ENCODE data around the gene AGBL1. TPM values are rescaled to one million over a fixed set of nuclear protein-coding genes. Genes with fewer than 3 reads are reported as not detected.

AGBL1 gene
- total RNA-seq, 1 experiment from 2014 or later: not detected

- ChIA-PET CTCF (no interaction called here), POLR2A (ENCODE audit: low non-redundant PET) (no interaction called here)
- no peaks in the 10 kb centered on the region for H3K27me3 ChIP-seq (replicated peaks; ENCODE audit: insufficient read depth, low read depth, low read length, poor library complexity)
- BruUV-seq (replicated peaks): no TSS peak
- H3K27ac ChIP-seq (ENCODE audit: low read depth, low read length, poor library complexity, severe bottlenecking): no peak overlapping the region
- H3K4me1 ChIP-seq (ENCODE audit: insufficient read depth, low read length, poor library complexity, severe bottlenecking): no peaks in the 10 kb centered on the region
- peaks cover 9% of the 10 kb centered on the region for H3K9me3 ChIP-seq (ENCODE audit: low read depth, low read length, poor library complexity, severe bottlenecking)
- no peak for DNase-seq (ENCODE audit: low spot score)
- no peak for TF ChIP-seq EZH2 (IDR thresholded peaks at IDR 0.05; ENCODE audit: borderline replicate concordance, low read depth, low read length, poor library complexity, severe bottlenecking)
- TF ChIP-seq CTCF (conservative IDR thresholded peaks at IDR 0.05; ENCODE audit: low read depth, low read length): no peak
- intact Hi-C loops (cut with micrococcal nuclease; ENCODE audit: unreplicated experiment): no loop called here
- H3K4me3 ChIP-seq (ENCODE audit: low read depth, low read length, poor library complexity, severe bottlenecking): no peak overlapping the region
- no peaks in the 10 kb centered on the region for H3K36me3 ChIP-seq (ENCODE audit: insufficient read depth, low read length, poor library complexity, severe bottlenecking)
Measured at GRCh38 chr15:86654501-86654900, 574.8 kb downstream of the AGBL1 start.

DNA sequence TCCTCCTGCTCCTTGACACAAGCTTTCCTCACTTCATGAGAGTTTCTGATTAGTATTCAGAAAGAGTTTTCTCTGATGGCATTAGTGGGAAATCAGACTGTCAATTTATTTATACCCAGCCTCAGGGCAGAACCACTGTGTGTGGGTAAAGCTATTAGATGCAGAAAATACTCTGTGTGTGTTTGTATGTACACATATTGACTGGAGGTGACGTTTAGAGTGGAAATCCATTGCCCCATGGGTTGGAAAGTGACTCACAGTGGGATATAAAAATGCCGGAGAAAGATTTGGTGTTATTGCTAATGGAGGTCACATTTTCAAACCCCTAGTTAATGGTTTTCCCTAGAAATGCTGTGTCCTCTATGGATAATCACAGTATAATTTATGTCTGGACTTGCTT, 577.6 kb downstream of the AGBL1 start:
- ChIA-PET POLR2A (ENCODE audit: low non-redundant PET) (no interaction called here), CTCF (no interaction called here)
- Histone ChIP-seq H3K4me3 (ENCODE audit: low read depth, low read length, poor library complexity, severe bottlenecking) (no peak overlapping the region), H3K27me3 (replicated peaks; ENCODE audit: insufficient read depth, low read depth, low read length, poor library complexity) (no peaks in the 10 kb centered on the region), H3K36me3 (ENCODE audit: insufficient read depth, low read length, poor library complexity, severe bottlenecking) (no peaks in the 10 kb centered on the region), H3K4me1 (ENCODE audit: insufficient read depth, low read length, poor library complexity, severe bottlenecking) (no peaks in the 10 kb centered on the region), H3K27ac (ENCODE audit: low read depth, low read length, poor library complexity, severe bottlenecking) (no peak overlapping the region), H3K9me3 (ENCODE audit: low read depth, low read length, poor library complexity, severe bottlenecking) (peaks cover 6% of the 10 kb centered on the region)
- intact Hi-C loops (cut with micrococcal nuclease; ENCODE audit: unreplicated experiment): no loop called here
- DNase-seq (ENCODE audit: low spot score): no peak
- no TSS peak for BruUV-seq (replicated peaks)
- TF ChIP-seq EZH2 (IDR thresholded peaks at IDR 0.05; ENCODE audit: borderline replicate concordance, low read depth, low read length, poor library complexity, severe bottlenecking) (no peak), CTCF (conservative IDR thresholded peaks at IDR 0.05; ENCODE audit: low read depth, low read length) (no peak)

GRCh38 chr15:86659724-86660411, 580.2 kb downstream of the AGBL1 start:
- DNase-seq (ENCODE audit: low spot score): no peak
- no peak overlapping the region for H3K27ac ChIP-seq (ENCODE audit: low read depth, low read length, poor library complexity, severe bottlenecking)
- H3K9me3 ChIP-seq (ENCODE audit: low read depth, low read length, poor library complexity, severe bottlenecking): no peaks in the 10 kb centered on the region
- H3K27me3 ChIP-seq (replicated peaks; ENCODE audit: insufficient read depth, low read depth, low read length, poor library complexity): no peaks in the 10 kb centered on the region
- BruUV-seq (replicated peaks): no TSS peak
- H3K36me3 ChIP-seq (ENCODE audit: insufficient read depth, low read length, poor library complexity, severe bottlenecking): no peaks in the 10 kb centered on the region
- no peak overlapping the region for H3K4me3 ChIP-seq (ENCODE audit: low read depth, low read length, poor library complexity, severe bottlenecking)
- POLR2A ChIA-PET (ENCODE audit: low non-redundant PET): no interaction called here
- intact Hi-C loops (cut with micrococcal nuclease; ENCODE audit: unreplicated experiment): no loop called here
- TF ChIP-seq CTCF (conservative IDR thresholded peaks at IDR 0.05; ENCODE audit: low read depth, low read length) (no peak), EZH2 (IDR thresholded peaks at IDR 0.05; ENCODE audit: borderline replicate concordance, low read depth, low read length, poor library complexity, severe bottlenecking) (no peak)
- CTCF ChIA-PET: no interaction called here
- H3K4me1 ChIP-seq (ENCODE audit: insufficient read depth, low read length, poor library complexity, severe bottlenecking): no peaks in the 10 kb centered on the region
